ENCODE results near the gene RAD9B. TPM values are rescaled to one million over a fixed set of nuclear protein-coding genes. Genes with fewer than 3 reads are reported as not detected.

The RAD9B gene
- total and polyA plus RNA-seq, 2 of the 13 experiments (the other 11 are each of a cell fraction or from before 2014, with no cell fraction given), result 0.05 to 0.38 TPM

- TF ChIP-seq YEATS2 (CRISPR knock-in tag; IDR thresholded peaks at IDR 0.05; ENCODE audit: borderline replicate concordance) (peak; percentile 94), ZEB1 (IDR thresholded peaks at IDR 0.05; ENCODE audit: insufficient replicate concordance, low read depth) (peak; percentile 24), ZNF274 (CRISPR knock-in tag; IDR thresholded peaks at IDR 0.05) (no peak), NFIB (CRISPR knock-in tag; IDR thresholded peaks at IDR 0.05; ENCODE audit: borderline replicate concordance) (no peak), ZNF709 (CRISPR knock-in tag; IDR thresholded peaks at IDR 0.05) (no peak; the same call in none of the 2 replicates), ZNF768 (CRISPR knock-in tag; IDR thresholded peaks at IDR 0.05) (no peak; the same call in 1 of the 2 replicates), ZNF646 (CRISPR knock-in tag; IDR thresholded peaks at IDR 0.05) (no peak), ZNF788 (CRISPR knock-in tag; IDR thresholded peaks at IDR 0.05; ENCODE audit: borderline replicate concordance) (peak; percentile 9; the same call in 1 of the 2 replicates), E2F5 (CRISPR knock-in tag; conservative IDR thresholded peaks at IDR 0.05) (peak; percentile 84), RBM22 (optimal IDR thresholded peaks at IDR 0.05; ENCODE audit: low read length) (no peak), KDM5B (CRISPR knock-in tag; IDR thresholded peaks at IDR 0.05; ENCODE audit: borderline replicate concordance) (peak; percentile 34; the same call in 1 of the 2 replicates), KDM4B (CRISPR knock-in tag; IDR thresholded peaks at IDR 0.05) (peak; percentile 43; the same call in 1 of the 2 replicates), MLLT10 (CRISPR knock-in tag; IDR thresholded peaks at IDR 0.05) (no peak), MYPOP (CRISPR knock-in tag; IDR thresholded peaks at IDR 0.05) (peak; percentile 85; the same call in 1 of the 2 replicates), ZNF329 (CRISPR knock-in tag; IDR thresholded peaks at IDR 0.05; ENCODE audit: low read depth) (no peak), NFE2 (CRISPR knock-in tag; IDR thresholded peaks at IDR 0.05) (no peak), SPEN (CRISPR knock-in tag; IDR thresholded peaks at IDR 0.05; ENCODE audit: low read depth) (peak; percentile 89), SAP130 (CRISPR knock-in tag; IDR thresholded peaks at IDR 0.05; ENCODE audit: low read depth) (peak; percentile 94), TAF15 (IDR thresholded peaks at IDR 0.05; ENCODE audit: low read depth, low read length, poor library complexity, severe bottlenecking) (no peak), ZNF326 (CRISPR knock-in tag; IDR thresholded peaks at IDR 0.05; ENCODE audit: borderline replicate concordance) (no peak), TBP (CRISPR knock-in tag; IDR thresholded peaks at IDR 0.05) (no peak), ZZZ3 (CRISPR knock-in tag; IDR thresholded peaks at IDR 0.05; ENCODE audit: borderline replicate concordance) (peak; percentile 25; the same call in 1 of the 2 replicates)
Measured at GRCh38 chr12:110468214-110469048, 33.7 kb upstream of the RAD9B start, which contains the start of the genes FAM216A and GPN3 (continued).

All from HepG2 (cell line).